NCI-H2171 (cell line): Measurements from ENCODE around the gene CDK4.

Experiments
- DNase-seq: peaks from one replicate; lab custom pipeline; 2025; lab: John Stamatoyannopoulos, UW

The CDK4 gene

GRCh38 chr12:57771873-57772428, 19.8 kb upstream of the CDK4 start, which contains the start of gene METTL1:
TSS of gene METTL1 (minus strand) at chr12:57772105. CDS start at chr12:57772083, 22 bp downstream.
- DNase-seq = peak; percentile 95

- DNase-seq = peak; percentile 89
Measured at GRCh38 chr12:57771236-57771872, 19.2 kb upstream of the CDK4 start.

GRCh38 chr12:57770734-57771133, 18.6 kb upstream of the CDK4 start:
- DNase-seq = no peak

GRCh38 chr12:57769594-57769993, 17.5 kb upstream of the CDK4 start:
- DNase-seq = no peak

GRCh38 chr12:57767876-57768275, 15.8 kb upstream of the CDK4 start:
- DNase-seq = no peak

- no peak for DNase-seq
Measured at GRCh38 chr12:57767305-57767698, 15.2 kb upstream of the CDK4 start.

GRCh38 chr12:57766464-57767304, 14.6 kb upstream of the CDK4 start, which contains the start of gene CYP27B1:
TSS of gene CYP27B1 (minus strand) at chr12:57767078. CDS start at chr12:57767041, 37 bp downstream.
- peak; percentile 20 for DNase-seq

GRCh38 chr12:57765698-57766463, 13.8 kb upstream of the CDK4 start:
- no peak for DNase-seq

- peak; percentile 34 for DNase-seq
Measured at GRCh38 chr12:57765003-57765697, 13.0 kb upstream of the CDK4 start.

- DNase-seq = no peak
Measured at GRCh38 chr12:57764662-57765002, 12.5 kb upstream of the CDK4 start.

- DNase-seq = no peak
Measured at GRCh38 chr12:57763881-57764661, 12.0 kb upstream of the CDK4 start.

GRCh38 chr12:57762463-57762862, 10.4 kb upstream of the CDK4 start:
- DNase-seq = no peak

GRCh38 chr12:57761391-57761998, 9.4 kb upstream of the CDK4 start:
- no peak for DNase-seq

- DNase-seq = no peak
Measured at GRCh38 chr12:57760347-57760982, 8.4 kb upstream of the CDK4 start.

- peak; percentile 12 for DNase-seq
Measured at GRCh38 chr12:57759360-57759980, 7.4 kb upstream of the CDK4 start.

- DNase-seq = no peak
Measured at GRCh38 chr12:57758552-57759359, 6.6 kb upstream of the CDK4 start.

- DNase-seq = no peak
Measured at GRCh38 chr12:57757771-57758170, 5.7 kb upstream of the CDK4 start.
